Measurements from ENCODE around the gene FN3K. TPM values are rescaled to one million over a fixed set of nuclear protein-coding genes. Genes with fewer than 3 reads are reported as not detected.
A peak's percentile ranks its signal among the peaks of the same experiment; 100 is the strongest.

The FN3K gene
- total RNA-seq, 1 experiment from 2014 or later = 1.6 TPM

DNA sequence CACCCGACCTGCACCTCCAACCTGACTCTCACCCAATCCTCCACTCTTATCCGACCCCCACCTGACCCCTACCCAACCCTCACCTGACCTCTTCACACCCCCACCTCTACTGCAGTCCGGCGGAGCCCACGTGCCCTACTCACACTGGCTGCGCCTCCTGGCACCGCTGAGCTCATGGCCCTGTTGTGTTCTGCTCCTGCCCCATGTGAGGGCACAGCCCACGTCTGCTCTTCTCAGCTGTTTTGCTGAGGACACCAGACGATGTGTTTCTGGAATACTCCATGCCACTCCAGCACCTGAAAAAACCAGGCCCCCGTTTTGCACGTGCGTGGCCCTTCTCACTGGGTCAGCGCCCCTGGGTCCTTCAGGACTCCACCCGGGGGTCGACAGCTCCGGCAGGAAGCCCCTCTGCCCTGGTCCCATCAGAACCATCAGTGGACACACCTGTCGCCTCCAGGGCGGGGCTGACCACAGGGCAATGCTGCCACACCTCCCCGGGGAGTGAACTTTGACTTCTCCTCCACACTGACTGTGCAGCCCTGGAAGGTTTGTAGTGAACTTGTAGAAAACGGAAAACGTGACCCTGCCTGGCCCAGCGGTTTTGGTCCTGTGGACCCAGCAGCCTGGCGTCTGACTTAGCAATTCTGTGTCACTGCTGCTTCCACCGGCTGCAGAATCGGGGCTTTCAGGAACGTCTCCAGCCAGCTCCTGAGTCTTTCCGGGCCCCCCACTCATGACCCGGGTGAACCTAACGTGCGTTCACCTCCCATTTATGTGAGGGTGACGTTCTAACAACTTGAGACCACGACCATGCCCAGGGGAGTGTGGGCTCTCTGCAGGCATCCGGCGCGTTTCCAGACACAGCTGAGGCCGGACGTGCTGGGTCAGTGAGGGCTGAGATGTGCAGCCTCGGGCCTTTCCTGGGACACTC is 31.2 kb upstream of the FN3K start:
- DNase-seq (ENCODE audit: low spot score) = peak; percentile 46

DNA sequence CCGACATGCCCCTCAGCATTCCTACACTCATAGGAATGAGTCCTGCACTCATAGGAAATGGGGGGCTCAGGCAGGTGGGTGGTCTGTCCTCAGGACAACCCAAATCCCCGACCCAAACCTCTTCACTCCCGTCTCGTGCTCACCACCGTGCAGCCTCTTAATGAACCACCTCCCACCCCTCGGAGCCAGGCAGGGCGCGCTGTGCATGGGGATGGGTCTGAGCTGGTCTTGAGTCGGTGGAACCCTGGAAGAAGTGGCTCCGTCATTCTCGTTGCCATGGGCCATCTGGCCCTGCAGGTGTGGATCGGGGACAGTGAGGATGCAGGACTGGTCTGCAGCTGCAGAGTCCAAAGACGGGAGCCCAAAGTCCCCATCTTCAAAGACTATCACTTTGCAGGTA is 30.5 kb upstream of the FN3K start:
- no peak for DNase-seq (ENCODE audit: low spot score)

DNA sequence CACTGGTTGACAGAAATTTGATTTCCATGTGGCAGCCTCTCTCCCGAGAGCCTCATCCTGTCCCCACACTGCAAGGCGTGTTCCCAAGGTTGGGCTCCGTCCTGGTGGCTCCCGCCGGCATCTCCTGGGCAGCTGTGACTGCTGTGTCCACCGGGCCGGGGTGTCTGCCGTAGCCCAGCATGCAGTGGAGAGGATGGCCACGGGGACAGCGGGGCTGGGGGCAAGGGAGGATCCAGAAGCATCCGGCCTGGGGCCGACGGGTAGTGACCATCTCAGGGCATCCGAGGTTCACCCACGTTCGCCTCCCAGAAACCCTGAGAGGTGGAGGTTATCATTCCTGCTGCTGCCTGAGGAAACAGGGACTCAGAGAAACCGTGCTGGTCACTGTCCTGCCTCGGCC is 29.7 kb upstream of the FN3K start:
- DNase-seq (ENCODE audit: low spot score) = no peak

DNA sequence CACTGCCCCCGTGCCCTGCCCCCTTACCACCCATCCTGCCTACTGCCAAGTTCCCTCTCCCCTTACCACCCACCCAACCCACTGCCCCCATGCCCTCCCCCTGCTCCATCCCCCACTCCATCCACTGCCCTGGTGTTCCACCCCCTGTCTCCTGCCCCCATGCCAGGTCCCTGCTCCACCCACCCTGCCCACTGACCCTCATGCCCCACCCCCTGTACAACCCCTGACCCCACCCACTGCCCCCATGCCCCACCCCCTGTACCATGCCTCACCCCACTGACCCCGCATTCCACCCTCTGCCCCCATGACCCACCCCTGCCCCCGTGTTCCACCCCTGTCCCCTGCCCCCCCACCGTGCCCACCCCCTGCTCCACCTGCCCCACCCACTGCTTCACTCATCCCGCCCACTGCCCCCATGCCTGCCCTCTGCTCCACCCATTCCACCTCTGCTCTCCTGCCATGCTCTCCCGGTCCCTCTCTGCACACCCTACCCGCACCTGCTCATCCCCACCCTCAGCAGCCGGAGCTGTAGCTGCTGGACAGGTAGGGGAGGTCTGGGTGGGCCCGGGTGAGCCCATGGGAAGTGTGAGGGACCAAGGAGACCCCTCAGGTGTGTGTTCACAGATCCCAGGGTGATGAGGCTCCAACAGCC is 26.3 kb upstream of the FN3K start:
- no peak for DNase-seq (ENCODE audit: low spot score)

DNA sequence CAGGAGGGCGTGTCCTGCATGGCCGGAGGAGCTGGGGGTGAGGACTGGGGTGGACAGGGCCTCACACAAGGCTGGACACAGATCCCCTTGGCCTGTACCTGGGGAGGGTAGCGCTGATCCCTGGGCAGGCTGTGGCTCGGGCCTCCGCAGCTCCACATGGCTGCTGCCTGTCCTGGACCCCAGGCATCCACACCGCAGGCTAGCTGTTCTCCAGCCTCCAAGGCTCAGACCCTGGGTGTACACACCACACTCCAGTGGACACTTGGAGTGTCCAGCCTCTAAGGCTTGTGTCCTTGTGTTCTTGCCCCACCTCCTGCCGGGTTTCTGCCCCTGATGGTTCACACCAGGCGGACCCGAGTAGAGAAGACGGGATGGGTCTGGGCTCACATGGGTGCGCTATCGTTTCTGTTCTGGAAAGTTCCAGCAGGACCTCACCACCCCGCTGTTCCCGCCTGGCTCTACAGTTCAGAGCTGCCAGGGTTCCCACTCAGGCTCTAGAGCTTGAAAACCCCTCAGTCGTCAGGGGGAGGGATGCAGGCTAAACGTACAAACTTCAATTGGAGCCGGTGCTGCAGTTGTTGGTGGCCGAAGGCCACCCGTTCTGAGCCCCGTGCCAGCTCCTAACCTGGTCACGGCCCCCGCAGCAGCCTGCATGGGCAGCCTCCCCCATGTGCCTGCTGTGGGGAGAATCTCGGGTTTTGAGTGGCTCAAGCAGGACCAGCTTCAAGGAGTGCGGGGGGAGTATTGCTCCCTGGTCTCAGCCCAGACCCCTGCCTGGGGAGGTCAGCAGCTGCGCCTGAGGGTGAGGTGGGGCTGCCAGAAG is 25.5 kb upstream of the FN3K start:
- DNase-seq (ENCODE audit: low spot score) = no peak

DNA sequence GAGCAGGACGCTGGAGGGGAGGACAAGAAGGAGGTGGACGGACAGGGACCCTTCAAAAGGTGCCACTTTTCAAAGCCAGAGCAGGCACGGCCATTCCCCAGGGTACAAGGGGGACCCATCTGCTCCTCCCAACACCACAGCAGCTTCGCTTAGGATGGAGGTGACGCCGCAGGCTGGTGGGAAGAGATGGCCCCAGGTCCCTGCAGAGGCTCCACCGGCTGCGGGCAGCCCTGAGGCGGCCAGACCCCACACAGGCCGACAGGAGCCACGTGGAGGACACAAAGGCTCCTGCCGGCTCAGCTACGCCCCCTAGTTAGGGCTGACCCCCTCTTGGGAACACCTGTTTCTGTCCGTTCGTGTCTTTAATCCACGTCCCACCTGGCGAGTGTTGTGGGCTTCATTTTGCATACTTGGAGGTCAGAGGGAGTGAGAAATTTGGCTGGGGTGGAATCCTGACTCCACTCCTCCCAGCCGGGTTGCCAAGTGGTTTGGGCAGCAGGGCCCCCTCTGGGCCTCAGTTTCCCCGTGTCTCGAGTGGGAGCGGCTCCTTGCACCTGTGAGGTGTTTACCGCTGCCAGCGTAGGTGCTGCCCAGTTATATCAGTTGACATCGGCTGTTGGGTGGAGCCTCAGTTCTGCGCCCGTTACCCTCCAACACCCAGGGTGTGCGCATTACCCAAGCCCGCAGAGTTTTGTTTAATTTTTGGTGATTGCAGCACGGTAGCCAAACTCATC is 24.7 kb upstream of the FN3K start:
- no peak for DNase-seq (ENCODE audit: low spot score)

DNA sequence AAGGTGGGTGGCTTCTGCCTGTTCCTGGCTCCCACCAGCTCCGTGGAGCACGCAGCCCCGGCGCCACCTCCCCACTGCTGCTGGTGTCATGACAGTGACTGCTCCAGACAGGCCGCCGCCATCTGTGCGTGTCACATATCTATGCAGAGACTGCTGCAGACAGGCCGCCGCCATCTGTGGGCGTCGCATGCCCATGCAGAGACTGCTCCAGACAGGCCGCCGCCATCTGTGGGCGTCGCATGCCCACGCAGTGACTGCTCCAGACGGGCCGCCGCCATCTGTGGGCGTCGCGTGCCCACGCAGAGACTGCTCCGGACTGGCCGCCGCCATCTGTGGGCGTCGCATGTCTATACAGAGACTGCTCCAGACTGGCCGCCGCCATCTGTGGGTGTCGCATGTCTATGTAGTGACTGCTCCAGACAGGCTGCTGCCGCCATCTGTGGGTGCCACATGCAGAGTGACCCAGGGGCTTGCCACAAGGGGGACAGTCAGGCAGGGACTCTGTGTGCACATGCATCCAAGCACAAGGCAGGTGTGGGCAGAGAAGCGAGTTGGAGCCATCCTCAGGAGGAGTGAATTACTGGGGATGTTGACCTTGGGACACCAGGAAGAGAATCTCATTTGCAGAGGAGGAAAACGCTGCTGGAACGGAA is 22.2 kb upstream of the FN3K start:
- no peak for DNase-seq (ENCODE audit: low spot score)

DNA sequence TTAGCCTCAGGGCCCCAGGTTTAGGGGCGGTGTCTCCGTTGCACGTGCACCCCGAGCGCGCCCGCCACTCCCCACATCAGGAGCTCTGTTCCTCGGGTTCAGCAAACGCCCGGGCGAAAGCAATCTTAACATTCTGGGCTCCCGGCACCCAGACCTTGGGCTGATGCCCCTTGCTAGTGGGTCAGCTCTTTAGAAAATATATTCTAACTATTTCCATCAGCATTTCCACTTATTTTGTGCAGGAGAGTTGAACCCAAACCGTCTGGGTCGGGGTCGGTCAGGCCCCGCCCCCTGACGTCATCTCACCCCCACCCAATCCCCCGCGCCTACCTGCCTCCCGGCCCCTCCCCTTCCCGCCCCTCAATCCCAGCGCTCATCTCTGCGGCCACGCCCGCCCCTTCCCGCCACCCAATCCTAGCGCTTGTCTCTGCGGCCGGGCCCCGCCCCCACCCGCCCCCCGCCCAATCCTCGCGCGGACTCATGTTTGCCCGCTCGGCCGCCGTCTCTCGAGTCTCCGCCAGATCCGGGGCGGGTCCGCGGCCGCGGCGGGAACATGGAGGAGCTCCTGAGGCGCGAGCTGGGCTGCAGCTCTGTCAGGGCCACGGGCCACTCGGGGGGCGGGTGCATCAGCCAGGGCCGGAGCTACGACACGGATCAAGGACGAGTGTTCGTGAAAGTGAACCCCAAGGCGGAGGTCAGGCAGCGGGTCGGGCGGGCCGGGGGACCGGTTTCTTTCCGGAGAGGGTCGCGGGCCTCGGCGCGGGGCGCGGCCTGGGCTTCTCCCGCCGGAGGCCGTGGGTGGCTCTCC is 19.0 kb upstream of the FN3K start, which contains the start of gene FN3KRP:
Gene FN3KRP, plus strand, starts transcription at position 504 of the 808 bp plus-strand sequence. Its CDS starts 50 bp downstream, at position 554.
- DNase-seq (ENCODE audit: low spot score) = peak; percentile 88

DNA sequence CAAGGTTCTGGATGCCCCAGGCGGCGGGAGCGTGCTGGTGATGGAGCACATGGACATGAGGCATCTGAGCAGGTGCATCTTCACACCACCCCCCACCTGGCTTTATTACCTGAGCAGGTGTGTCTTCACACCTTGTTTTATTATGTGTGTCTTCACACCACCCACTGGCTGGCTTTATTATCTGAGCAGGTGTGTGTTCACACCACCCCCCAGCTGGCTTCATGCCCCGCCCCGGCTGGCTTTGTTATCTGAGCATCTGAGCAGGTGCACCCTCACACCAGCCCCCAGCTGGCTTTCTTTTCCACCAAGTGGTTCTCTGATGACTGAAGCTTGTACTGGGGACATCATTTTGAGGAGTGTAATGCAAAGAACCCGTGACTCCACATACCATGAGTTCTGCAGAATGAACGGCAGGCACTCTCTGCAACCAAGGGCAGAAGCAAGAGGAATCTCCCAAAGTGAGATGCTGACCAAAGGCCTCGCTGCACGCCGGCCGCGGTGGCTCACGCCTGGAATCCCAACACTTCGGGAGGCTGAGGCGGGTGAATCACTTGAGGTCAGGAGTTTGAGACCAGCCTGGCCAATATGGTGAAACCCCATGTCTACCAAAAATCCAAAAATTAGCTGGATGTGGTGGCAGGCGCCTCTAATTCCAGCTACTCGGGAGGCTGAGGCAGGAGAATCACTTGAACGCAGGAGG is 16.3 kb upstream of the FN3K start:
- DNase-seq (ENCODE audit: low spot score) = no peak

DNA sequence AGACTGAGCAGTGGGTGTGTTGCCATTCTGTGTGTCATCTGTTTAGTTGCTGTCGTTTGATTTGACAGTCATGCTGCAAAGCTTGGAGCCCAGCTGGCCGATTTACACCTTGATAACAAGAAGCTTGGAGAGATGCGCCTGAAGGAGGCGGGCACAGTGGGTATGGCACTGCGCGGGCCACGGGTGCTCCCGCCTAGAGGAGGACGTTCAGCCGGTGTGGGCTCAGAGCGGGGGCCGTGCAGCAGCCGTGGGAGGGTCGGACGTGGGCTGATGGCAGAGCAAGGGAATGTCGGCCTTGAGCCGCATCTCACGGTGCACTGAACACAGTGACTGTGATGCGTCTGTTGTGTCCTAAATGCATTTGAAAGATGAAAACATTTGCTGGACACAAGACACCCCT is 15.2 kb upstream of the FN3K start:
- no peak for DNase-seq (ENCODE audit: low spot score)

DNA sequence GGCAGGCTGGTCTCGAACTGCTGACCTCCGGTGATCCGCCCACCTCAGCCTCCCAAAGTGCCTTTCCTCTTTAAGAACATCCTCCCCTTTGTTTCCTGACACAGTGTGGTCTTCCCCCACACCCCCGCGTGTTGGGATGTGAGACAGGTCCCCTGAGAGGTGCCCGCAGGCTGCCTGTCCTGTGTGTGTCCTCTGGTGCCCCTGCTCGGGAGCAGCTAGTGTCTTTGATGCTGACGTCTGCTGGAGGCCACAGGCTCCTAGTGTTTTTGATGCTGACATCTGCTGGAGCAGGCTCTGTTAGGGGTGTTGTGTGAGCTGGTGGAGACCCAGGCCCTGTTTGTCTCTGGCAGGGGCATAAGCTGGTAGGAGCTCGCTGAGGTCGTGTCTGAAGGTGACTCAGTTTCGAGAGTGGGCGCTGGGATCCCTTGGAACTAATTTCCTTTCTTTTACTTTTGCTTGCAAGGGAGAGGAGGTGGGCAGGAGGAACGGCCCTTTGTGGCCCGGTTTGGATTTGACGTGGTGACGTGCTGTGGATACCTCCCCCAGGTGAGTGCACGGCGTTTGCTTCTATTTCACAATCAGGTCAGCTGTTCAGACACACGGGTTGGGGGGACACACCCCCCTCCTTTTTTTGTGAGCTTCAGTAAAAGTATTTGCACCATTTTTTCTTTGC is 12.9 kb upstream of the FN3K start:
- no peak for DNase-seq (ENCODE audit: low spot score)

DNA sequence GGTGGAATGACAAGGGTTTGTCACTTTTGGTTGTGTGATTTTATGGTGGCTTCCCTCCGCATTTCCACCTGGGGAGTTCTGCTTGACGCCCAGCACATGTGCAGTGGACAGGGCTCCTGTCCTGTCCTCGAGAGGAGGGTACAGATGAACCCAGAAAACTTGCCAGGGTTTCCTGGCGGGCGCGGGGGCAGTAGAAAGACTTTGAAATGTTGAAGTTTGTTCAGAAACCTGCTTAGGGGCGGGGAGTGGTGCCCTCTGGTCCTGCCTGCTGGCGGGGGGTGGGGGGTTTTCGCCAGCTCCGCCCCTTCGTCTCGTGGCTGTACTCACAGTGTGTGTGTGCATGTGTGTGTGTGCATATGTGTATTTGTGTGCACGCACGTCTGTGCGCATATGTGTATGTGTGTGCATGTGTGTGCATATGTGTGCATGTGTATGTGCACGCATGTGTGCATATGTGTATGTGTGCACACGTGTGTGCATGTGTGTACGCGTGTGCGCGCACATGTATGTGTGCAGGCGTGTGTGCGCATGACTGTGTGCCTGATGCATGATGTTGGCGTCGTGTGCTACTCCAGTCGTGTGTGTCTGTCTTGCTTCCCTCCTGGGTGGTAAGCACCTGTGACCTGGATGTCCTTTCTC is 12.1 kb upstream of the FN3K start:
- no peak for DNase-seq (ENCODE audit: low spot score)

DNA sequence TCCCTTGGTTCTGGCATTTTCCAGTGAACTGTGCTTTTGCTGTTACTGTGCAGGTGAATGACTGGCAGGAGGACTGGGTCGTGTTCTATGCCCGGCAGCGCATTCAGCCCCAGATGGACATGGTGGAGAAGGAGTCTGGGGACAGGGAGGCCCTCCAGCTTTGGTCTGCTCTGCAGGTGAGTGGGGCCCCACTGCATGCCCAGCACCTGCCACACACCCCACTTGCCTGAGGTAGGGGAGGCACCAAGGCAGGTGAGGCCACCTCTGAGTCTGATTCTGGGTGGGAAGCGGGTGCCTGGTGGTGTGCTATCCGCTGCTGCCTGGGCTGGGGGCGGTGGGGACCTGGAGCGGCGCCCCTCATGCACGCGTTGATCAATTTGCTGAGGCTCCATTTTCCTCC is 9.0 kb upstream of the FN3K start:
- no peak for DNase-seq (ENCODE audit: low spot score)

DNA sequence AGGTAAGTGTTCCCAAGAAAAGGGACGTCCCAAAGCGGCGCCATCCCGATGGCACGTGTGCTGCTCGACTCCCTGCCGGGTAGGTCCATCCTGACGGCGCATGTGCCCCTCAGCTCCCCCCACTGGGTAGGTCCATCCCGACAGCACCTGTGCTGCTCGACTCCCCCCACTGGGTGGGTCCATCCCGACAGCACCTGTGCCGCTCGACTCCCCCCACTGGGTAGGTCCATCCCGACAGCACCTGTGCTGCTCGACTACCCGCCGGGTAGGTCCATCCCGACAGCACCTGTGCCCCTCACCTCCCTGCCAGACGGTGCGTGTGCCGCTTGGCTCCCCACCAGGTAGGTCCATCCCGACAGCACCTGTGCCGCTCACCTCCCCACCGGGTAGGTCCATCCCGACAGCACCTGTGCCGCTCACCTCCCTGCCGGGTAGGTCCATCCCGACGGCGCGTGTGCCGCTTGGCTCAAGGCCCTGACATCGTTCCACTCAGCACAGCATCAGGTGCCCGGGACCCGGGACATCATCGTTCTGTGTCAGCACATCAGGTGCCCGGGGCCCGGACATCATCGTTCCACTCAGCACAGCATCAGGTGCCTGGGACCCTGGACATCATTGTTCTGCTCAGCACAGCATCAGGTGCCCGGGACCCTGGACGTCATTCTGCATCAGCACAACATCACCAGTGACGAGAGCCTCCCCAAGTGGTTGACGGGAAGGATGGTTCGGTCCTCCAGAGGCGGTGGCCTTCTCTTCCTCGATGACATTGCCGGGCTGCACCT is 5.7 kb upstream of the FN3K start:
- no peak for DNase-seq (ENCODE audit: low spot score)

DNA sequence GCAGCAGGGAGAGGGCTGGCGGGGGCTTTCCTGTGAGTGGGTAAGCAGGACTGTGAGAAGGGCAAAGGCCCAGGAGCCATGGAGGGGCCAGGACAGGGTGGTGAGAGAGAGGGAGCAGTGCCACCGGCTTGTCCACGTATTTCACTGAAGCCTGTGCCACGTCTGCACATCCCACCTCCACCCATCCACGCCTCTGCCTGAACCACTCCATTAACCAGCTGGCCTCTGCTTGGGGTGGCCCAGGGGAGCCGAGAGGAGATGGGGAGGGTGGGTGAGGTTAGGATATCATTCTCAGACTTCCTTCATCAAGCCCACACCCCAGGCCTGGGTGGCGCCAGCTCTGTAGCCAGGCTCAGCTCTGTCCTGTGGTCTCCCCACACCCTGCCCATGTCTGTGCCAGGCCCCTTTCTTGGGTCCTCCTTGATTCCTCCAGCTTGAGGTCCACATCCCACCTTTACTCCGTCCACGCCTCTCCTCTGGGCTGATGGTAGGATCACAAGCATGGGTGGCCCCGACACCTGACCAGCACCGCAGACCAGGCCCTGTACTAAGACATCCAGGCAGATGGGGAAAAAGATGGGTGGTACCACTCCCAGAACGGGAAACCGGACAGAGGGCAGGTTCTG is 3.2 kb upstream of the FN3K start:
- DNase-seq (ENCODE audit: low spot score) = no peak

DNA sequence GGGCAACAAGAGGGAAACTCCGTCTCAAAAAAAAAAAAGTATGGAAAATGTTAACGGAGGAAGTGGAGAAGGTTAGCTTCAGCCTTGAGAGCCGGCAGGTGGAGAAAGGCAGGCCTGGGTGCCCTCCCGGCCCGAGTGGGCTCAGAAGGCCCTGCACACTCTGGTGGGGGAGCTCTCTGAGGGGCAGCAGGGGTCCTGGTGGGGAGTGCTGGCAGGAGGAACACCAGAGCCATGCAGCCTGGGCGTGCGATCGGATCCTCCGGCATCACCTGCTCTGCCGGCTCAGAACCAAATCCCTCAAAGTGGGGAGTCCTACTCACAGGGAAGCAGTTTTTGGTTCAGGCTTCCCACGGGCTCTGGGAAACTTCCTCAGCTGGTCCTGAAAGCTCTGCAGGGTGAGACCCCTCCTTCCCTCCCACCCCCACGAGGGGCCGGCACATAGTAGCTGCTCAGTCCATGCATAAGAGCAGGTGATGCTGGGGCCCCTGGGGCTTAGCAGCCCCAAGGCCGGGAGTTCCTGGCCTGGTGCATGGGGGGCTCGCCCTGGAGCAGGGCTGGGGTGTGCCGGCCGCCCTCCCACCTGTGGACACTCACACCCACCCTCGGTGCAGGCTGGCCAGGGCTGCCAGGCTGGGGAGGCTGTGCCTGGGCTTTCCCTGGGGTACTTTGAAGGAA is 1.2 kb downstream of the FN3K start:
- no peak for DNase-seq (ENCODE audit: low spot score)
